GM11168 (cell line): ENCODE results near the gene HMOX2.

Source experiments
- in situ Hi-C: fragments of 300-500 bp; cut with MboI; formaldehyde crosslinking; loops from one replicate; pipeline ENCODE4 v1.12.0; 2022; ENCODE audit warnings: low sequenced_read_pairs; ENCODE audit not compliant: unreplicated experiment

HMOX2 gene

GRCh38 chr16:4517812-4518680 lies 41.8 kb downstream of the HMOX2 start:
- in situ Hi-C loops = loop anchor here (5.0 kb wide), 1 partner anchor 64 kb away; no protein-coding TSS in a partner anchor

- in situ Hi-C loops = loop anchor here (5.0 kb wide), 1 partner anchor 63 kb away; no protein-coding TSS in a partner anchor
Observed at GRCh38 chr16:4519274-4520058, 43.3 kb downstream of the HMOX2 start.

- in situ Hi-C loops = no loop called here
Observed at GRCh38 chr16:4520913-4521312, 44.7 kb downstream of the HMOX2 start.

- in situ Hi-C loops = no loop called here
Observed at GRCh38 chr16:4522051-4522581, 45.9 kb downstream of the HMOX2 start.

GRCh38 chr16:4523686-4524085 lies 47.5 kb downstream of the HMOX2 start:
- in situ Hi-C loops = no loop called here

- in situ Hi-C loops = no loop called here
Observed at GRCh38 chr16:4524571-4524970, 48.4 kb downstream of the HMOX2 start.

- in situ Hi-C loops = no loop called here
Observed at GRCh38 chr16:4525069-4525468, 48.9 kb downstream of the HMOX2 start.

GRCh38 chr16:4525634-4526277 lies 49.6 kb downstream of the HMOX2 start:
- in situ Hi-C loops = no loop called here

- in situ Hi-C loops = no loop called here
Observed at GRCh38 chr16:4529085-4530060, 53.2 kb downstream of the HMOX2 start.

- in situ Hi-C loops = no loop called here
Observed at GRCh38 chr16:4531811-4532210, 55.6 kb downstream of the HMOX2 start.

GRCh38 chr16:4532238-4532637 lies 56.0 kb downstream of the HMOX2 start:
- in situ Hi-C loops = no loop called here

- in situ Hi-C loops = no loop called here
Observed at GRCh38 chr16:4533490-4533889, 57.3 kb downstream of the HMOX2 start.

GRCh38 chr16:4534151-4534790 lies 58.1 kb downstream of the HMOX2 start:
- in situ Hi-C loops = no loop called here

- in situ Hi-C loops = no loop called here
Observed at GRCh38 chr16:4535627-4536108, 59.5 kb downstream of the HMOX2 start.

GRCh38 chr16:4536391-4537106 lies 60.4 kb downstream of the HMOX2 start:
- in situ Hi-C loops = no loop called here

- in situ Hi-C loops = no loop called here
Observed at GRCh38 chr16:4537376-4538343, 61.5 kb downstream of the HMOX2 start.
